ENCODE measurements around the gene SLC6A7.

The SLC6A7 gene

GRCh38 chr5:150189728-150190502 is at the start of gene SLC6A7:
SLC6A7 (plus strand) TSS chr5:150190062; CDS start chr5:150190328, 266 bp downstream.
- TF ChIP-seq CTCF (IDR thresholded peaks at IDR 0.05; ENCODE audit: low read depth, low read length): no peak
- DNase-seq (ENCODE audit: extremely low read depth, low read depth): no peak

DNA sequence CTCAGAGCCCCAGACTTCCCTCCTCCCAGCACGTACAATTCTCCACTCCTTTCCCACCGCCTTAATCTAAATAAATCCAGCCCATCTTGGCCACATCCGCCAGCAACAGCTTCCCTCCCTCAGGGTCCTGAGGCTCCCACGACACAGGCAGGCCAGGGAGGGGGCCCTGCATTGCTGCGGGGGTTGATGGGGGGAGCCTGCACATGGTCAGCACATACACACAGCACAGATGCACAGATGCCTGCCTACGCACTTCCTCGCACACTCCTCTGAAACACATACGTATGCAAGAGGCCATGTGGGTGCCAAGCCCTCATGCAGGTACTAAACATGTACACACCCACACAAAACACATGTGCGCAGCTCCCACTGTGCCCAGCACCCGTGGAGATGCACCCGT is 49.0 kb upstream of the SLC6A7 start:
- no peak for TF ChIP-seq CTCF (IDR thresholded peaks at IDR 0.05; ENCODE audit: low read depth, low read length)
- DNase-seq (ENCODE audit: extremely low read depth, low read depth): no peak

GRCh38 chr5:150141544-150142184 is 48.2 kb upstream of the SLC6A7 start:
- DNase-seq (ENCODE audit: extremely low read depth, low read depth): no peak
- TF ChIP-seq CTCF (IDR thresholded peaks at IDR 0.05; ENCODE audit: low read depth, low read length): no peak

DNA sequence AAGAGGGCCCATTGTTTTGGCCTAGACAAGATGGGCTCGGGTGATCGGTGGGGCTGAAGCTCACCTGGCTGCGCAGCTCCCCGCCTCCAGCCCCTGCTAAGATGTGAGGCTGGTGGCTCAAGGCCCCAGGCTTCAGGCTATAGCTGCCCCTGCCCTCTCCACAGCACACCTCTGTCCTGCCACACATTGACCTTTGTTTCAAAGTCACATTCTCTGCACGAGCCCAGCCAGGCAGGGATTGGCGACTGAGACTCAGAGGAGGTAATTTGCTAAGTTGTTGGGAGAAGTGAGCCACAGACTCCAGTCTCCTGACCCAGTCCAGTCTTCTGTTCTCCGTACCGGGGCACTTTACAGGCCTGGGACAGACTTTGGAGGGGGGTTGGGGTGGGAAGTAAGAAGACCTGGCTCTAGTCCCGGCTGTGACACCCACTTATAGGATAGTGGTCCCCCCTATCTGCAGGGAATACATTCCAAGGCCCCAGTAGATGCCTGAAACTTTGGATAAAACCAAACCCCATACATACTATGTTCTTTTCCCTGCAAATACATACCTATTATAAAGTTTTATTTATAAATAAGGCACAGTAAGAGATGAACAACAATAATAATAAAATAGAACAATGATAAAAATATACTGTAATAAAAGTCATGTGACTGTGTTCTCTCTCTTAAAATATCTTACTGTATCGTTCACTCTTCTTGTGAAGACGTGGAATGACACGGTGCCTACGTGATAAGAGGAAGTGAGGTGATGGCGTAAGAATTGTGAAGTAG is 47.5 kb upstream of the SLC6A7 start:
- no peak for TF ChIP-seq CTCF (IDR thresholded peaks at IDR 0.05; ENCODE audit: low read depth, low read length)
- DNase-seq (ENCODE audit: extremely low read depth, low read depth): no peak

DNA sequence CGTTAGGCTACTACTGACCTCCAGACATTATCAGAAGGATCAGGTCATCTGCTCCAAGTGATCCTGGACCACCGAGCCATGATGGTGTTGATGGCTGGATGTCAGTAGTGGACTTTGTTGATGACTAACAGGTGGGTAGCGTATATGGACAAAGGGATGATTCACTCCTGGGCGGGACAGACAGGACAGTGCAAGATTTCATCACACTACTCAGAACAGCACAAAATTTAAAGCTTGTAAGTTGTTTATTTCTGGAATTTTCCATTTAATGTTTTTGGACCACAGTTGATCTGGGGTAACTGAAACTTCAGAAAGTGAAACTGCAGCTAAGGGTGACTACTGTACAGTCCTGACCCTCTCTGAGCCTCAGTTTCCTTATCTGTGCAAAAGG is 46.9 kb upstream of the SLC6A7 start:
- no peak for TF ChIP-seq CTCF (IDR thresholded peaks at IDR 0.05; ENCODE audit: low read depth, low read length)
- peak; percentile 88 for DNase-seq (ENCODE audit: extremely low read depth, low read depth)

GRCh38 chr5:150143350-150144245 is 46.3 kb upstream of the SLC6A7 start:
- TF ChIP-seq CTCF (IDR thresholded peaks at IDR 0.05; ENCODE audit: low read depth, low read length): no peak
- DNase-seq (ENCODE audit: extremely low read depth, low read depth): peak; percentile 78

Data from AG09319 (cell line).